GM06990 (cell line): Measurements from ENCODE around the gene PYM1.

Experiments
- DNase-seq: peaks from one replicate; pipeline ENCODE4 v3.0.0-alpha.2; 2011; ENCODE audit not compliant: insufficient read length; ENCODE audit errors: extremely low read depth
- H3K27me3 ChIP-seq: replicated peaks from 2 replicates; pipeline ENCODE4 v1.6.0; 2011; ENCODE audit warnings: low read length; ENCODE audit not compliant: control insufficient read depth, insufficient read depth
- H3K36me3 ChIP-seq: 2 replicates; pipeline ENCODE4 v1.5.1; 2011; ENCODE audit warnings: low read length; ENCODE audit not compliant: control insufficient read depth, insufficient read depth
- H3K4me3 ChIP-seq: replicated peaks from 2 replicates; pipeline ENCODE4 v1.5.1; 2011; ENCODE audit warnings: low read depth, mild to moderate bottlenecking, control low read depth, low read length
- CTCF ChIP-seq: IDR thresholded peaks from 2 replicates; pipeline ENCODE4 v1.5.1; 2011; ENCODE audit warnings: low read length, control low read depth, mild to moderate bottlenecking, inconsistent platforms; ENCODE audit not compliant: insufficient read depth, poor library complexity, severe bottlenecking

The PYM1 gene

GRCh38 chr12:55861871-55862270 lies 65.8 kb downstream of the PYM1 start:
- no peak overlapping the region for H3K4me3 ChIP-seq
- no peaks in the 10 kb centered on the region for H3K27me3 ChIP-seq
- H3K36me3 ChIP-seq: no peaks in the 10 kb centered on the region
- TF ChIP-seq CTCF: no peak
- no peak for DNase-seq

GRCh38 chr12:55861396-55861795 lies 66.3 kb downstream of the PYM1 start:
- no peak for TF ChIP-seq CTCF
- no peak overlapping the region for H3K4me3 ChIP-seq
- no peak for DNase-seq
- no peaks in the 10 kb centered on the region for H3K36me3 ChIP-seq
- no peaks in the 10 kb centered on the region for H3K27me3 ChIP-seq

GRCh38 chr12:55852740-55853139 lies 75.0 kb downstream of the PYM1 start:
- DNase-seq: no peak
- no peaks in the 10 kb centered on the region; the same call in 1 of the 2 replicates for H3K27me3 ChIP-seq
- H3K36me3 ChIP-seq: no peaks in the 10 kb centered on the region
- H3K4me3 ChIP-seq: no peak overlapping the region
- no peak for TF ChIP-seq CTCF
